H1 (cell line): ENCODE measurements around the gene TACC2. TPM values are rescaled to one million over a fixed set of nuclear protein-coding genes. Genes with fewer than 3 reads are reported as not detected.

Experiments used
- SIN3A ChIP-seq, 2 experiments: IDR thresholded peaks in 1 of 2; conservative IDR thresholded peaks in 1 of 2; 2 replicates each; pipeline ENCODE4 v1.6.1; 2011 to 2012; ENCODE audit warnings: low read length in 2 of 2, improper control_type of control experiment in 1 of 2, low read depth in 1 of 2, mild to moderate bottlenecking in 1 of 2
- polyA plus RNA-seq, 7 experiments: library from polyadenylated mRNA; depleted of rRNA in 3 of 7; stranded (reverse) in 5 of 7; unstranded in 2 of 7; fragments of >200 nt in 5 of 7; fragments of 200-250 nt in 2 of 7; gene quantifications; 1 replicate in 5 of 7; 2 replicates in 1 of 7; 4 replicates in 1 of 7; pipeline versions ENCODE4 v1.2.1 to v1.2.3, GENCODE V29; 2011 to 2013; ENCODE audit warnings: missing spikeins in 2 of 7, mixed read lengths in 2 of 7
- total RNA-seq: library from RNA; stranded (reverse); fragmentation: NEBNext Ultra II Directional; extraction: Animal tissue kit (Norgen Biotek cat#: 25700); gene quantifications from 2 replicates; pipeline ENCODE4 v1.2.1, GENCODE V29; 2021

TACC2 gene
- total and polyA plus RNA-seq, 2 of the 8 experiments (the other 6 are each of a cell fraction or from before 2014, with no cell fraction given), result 21.2 to 46.6 TPM

- no peak for TF ChIP-seq SIN3A (conservative IDR thresholded peaks at IDR 0.05 in 1 of 2, IDR thresholded peaks at IDR 0.05 in 1 of 2; ENCODE audit: low read depth in 1 of 2, low read length in 2 of 2)
Measured at GRCh38 chr10:122102146-122102868, 113.3 kb downstream of the TACC2 start (continued).
